Bronchial epithelial cell (primary cell): ENCODE results near the gene PSEN2. TPM values are rescaled to one million over a fixed set of nuclear protein-coding genes. Genes with fewer than 3 reads are reported as not detected.

Source experiments
- DNase-seq: peaks from one replicate; pipeline ENCODE4 v3.0.0-alpha.2; 2010; ENCODE audit warnings: low read depth
- FAIRE-seq: peaks from 2 replicates; lab custom pipeline; 2011; peaks lifted over from hg19 to GRCh38; lab: Jason Lieb, UNC
- H3K27me3 ChIP-seq: 2 replicates; pipeline ENCODE4 v1.5.1; 2011; ENCODE audit warnings: low read length; ENCODE audit not compliant: control insufficient read depth, insufficient read depth
- H3K36me3 ChIP-seq: 2 replicates; pipeline ENCODE4 v1.5.1; 2011; ENCODE audit warnings: low read length; ENCODE audit not compliant: control insufficient read depth, insufficient read depth
- H3K4me3 ChIP-seq: 2 replicates; pipeline ENCODE4 v1.5.1; 2011; ENCODE audit warnings: mild to moderate bottlenecking, low read depth, low read length, control low read depth
- CTCF ChIP-seq: IDR thresholded peaks from 2 replicates; pipeline ENCODE4 v1.5.1; 2011; ENCODE audit warnings: mild to moderate bottlenecking, moderate library complexity, low read length, control low read depth, inconsistent platforms; ENCODE audit not compliant: insufficient read depth, severe bottlenecking
- total RNA-seq: library from RNA; depleted of rRNA; stranded (reverse); fragments of >200 nt; gene quantifications from 2 replicates; pipeline ENCODE4 v1.2.1, GENCODE V29; 2014

The PSEN2 gene
- total RNA-seq, 1 donor from 2014 or later, result 20.3 TPM

- TF ChIP-seq CTCF, result no peak
- FAIRE-seq (no peak), DNase-seq (no peak)
- Histone ChIP-seq H3K27me3 (no peaks in the 10 kb centered on the region), H3K36me3 (peaks cover 2% of the 10 kb centered on the region), H3K4me3 (no peak overlapping the region)
Measured at GRCh38 chr1:226884966-226885820, 14.8 kb downstream of the PSEN2 start.

GRCh38 chr1:226886122-226886901, 15.9 kb downstream of the PSEN2 start:
- no peak for FAIRE-seq
- H3K36me3 ChIP-seq, result peaks cover 3% of the 10 kb centered on the region
- H3K27me3 ChIP-seq, result no peaks in the 10 kb centered on the region
- DNase-seq, result no peak
- TF ChIP-seq CTCF, result no peak
- H3K4me3 ChIP-seq, result no peak overlapping the region

- no peaks in the 10 kb centered on the region for H3K27me3 ChIP-seq
- H3K36me3 ChIP-seq, result peaks cover 3% of the 10 kb centered on the region
- TF ChIP-seq CTCF, result no peak
- no peak for FAIRE-seq
- H3K4me3 ChIP-seq, result no peak overlapping the region
- DNase-seq, result no peak
Measured at GRCh38 chr1:226887006-226887405, 16.6 kb downstream of the PSEN2 start.

- Histone ChIP-seq H3K27me3 (no peaks in the 10 kb centered on the region), H3K36me3 (peaks cover 4% of the 10 kb centered on the region), H3K4me3 (no peak overlapping the region)
- no peak for TF ChIP-seq CTCF
- DNase-seq, result no peak
- FAIRE-seq, result no peak
Measured at GRCh38 chr1:226888021-226888420, 17.6 kb downstream of the PSEN2 start.

- no peak overlapping the region for H3K4me3 ChIP-seq
- DNase-seq, result no peak
- H3K27me3 ChIP-seq, result no peaks in the 10 kb centered on the region
- H3K36me3 ChIP-seq, result peaks cover 4% of the 10 kb centered on the region
- no peak for FAIRE-seq
- no peak for TF ChIP-seq CTCF
Measured at GRCh38 chr1:226888816-226889215, 18.4 kb downstream of the PSEN2 start.
